SK-N-SH (cell line): ENCODE data around the gene PTPRD. TPM values are rescaled to one million over a fixed set of nuclear protein-coding genes. Genes with fewer than 3 reads are reported as not detected.

Experiments
- CTCF ChIA-PET: fragments of 300-600, 350-600 bp; formaldehyde crosslinking; extraction: SDS; loops from one replicate; lab custom pipeline; 2021; lab: Yijun Ruan, JAX
- POLR2A ChIA-PET: fragments of 350-600 bp; sonication (Branson Sonifier 250); formaldehyde crosslinking; extraction: SDS; loops from one replicate; lab custom pipeline; 2020; ENCODE audit warnings: antibody characterized with exemption, inconsistent platforms; lab: Yijun Ruan, JAX
- DNase-seq: peaks from one replicate; pipeline ENCODE4 v3.0.0; 2012
- H2AFZ ChIP-seq: fragments of 200-600 bp; sonication (generic); 2 replicates; pipeline ENCODE4 v1.8.1; 2016; ENCODE audit warnings: antibody characterized with exemption, mild to moderate bottlenecking, low read depth
- H3F3A ChIP-seq: fragments of 200-600 bp; sonication (generic); replicated peaks from 2 replicates; pipeline ENCODE3; 2016; ENCODE audit warnings: antibody characterized with exemption, mild to moderate bottlenecking; ENCODE audit not compliant: insufficient read depth
- H3K27ac ChIP-seq, 2 experiments: fragments of 200-500 bp in 1 of 2; fragments of 200-600 bp in 1 of 2; sonication (Bioruptor generic) in 1 of 2; sonication (generic), shearing (Covaris generic) in 1 of 2; 2 replicates each; pipeline versions ENCODE4 v1.5.1 to v1.6.1; 2014 to 2016; ENCODE audit warnings: low read depth in 2 of 2, inconsistent platforms in 1 of 2, low read length in 1 of 2, mild to moderate bottlenecking in 1 of 2, mixed read lengths in 1 of 2
- H3K27me3 ChIP-seq: fragments of 200-600 bp; sonication (generic), shearing (Covaris generic); 2 replicates; pipeline ENCODE4 v1.6.1; 2016; ENCODE audit warnings: mixed run types; ENCODE audit not compliant: insufficient read depth
- H3K36me3 ChIP-seq, 2 experiments: fragments of 200-500 bp in 1 of 2; fragments of 200-600 bp in 1 of 2; sonication (Bioruptor generic) in 1 of 2; sonication (generic) in 1 of 2; replicated peaks in 1 of 2; 2 replicates each; pipeline versions ENCODE3 to v1.5.1; 2014 to 2016; ENCODE audit warnings: low read length in 1 of 2, mild to moderate bottlenecking in 1 of 2; ENCODE audit not compliant: insufficient read depth in 2 of 2, control insufficient read depth in 1 of 2
- H3K4me1 ChIP-seq, 2 experiments: fragments of 200-500 bp in 1 of 2; fragments of 200-600 bp in 1 of 2; sonication (Bioruptor generic) in 1 of 2; sonication (generic), shearing (Covaris generic) in 1 of 2; 2 replicates each; pipeline versions ENCODE4 v1.5.1 to v1.6.1; 2014 to 2016; ENCODE audit warnings: low read depth in 1 of 2, low read length in 1 of 2, mixed run types in 1 of 2; ENCODE audit not compliant: insufficient read depth in 2 of 2, control insufficient read depth in 1 of 2
- H3K4me2 ChIP-seq: fragments of 200-600 bp; sonication (generic), shearing (Covaris generic); 2 replicates; pipeline ENCODE4 v1.6.1; 2017; ENCODE audit warnings: mixed run types
- H3K4me3 ChIP-seq, 2 experiments: fragments of 200-500 bp in 1 of 2; fragments of 200-600 bp in 1 of 2; sonication (Bioruptor generic) in 1 of 2; sonication (generic), shearing (Covaris generic) in 1 of 2; 2 replicates each; pipeline versions ENCODE4 v1.5.1 to v1.8.1; 2014 to 2016; ENCODE audit warnings: low read depth in 2 of 2, inconsistent platforms in 1 of 2, low read length in 1 of 2, mild to moderate bottlenecking in 1 of 2, mixed read lengths in 1 of 2, moderate library complexity in 1 of 2
- H3K79me2 ChIP-seq: fragments of 200-600 bp; sonication (generic); 2 replicates; pipeline ENCODE4 v1.8.1; 2017; ENCODE audit warnings: mild to moderate bottlenecking; ENCODE audit not compliant: insufficient read depth
- H3K9ac ChIP-seq: fragments of 200-600 bp; sonication (generic); 2 replicates; pipeline ENCODE4 v1.6.1; 2017; ENCODE audit warnings: mixed run types
- H3K9me2 ChIP-seq: fragments of 200-600 bp; sonication (generic); 2 replicates; pipeline ENCODE4 v1.6.1; 2017; ENCODE audit warnings: mixed run types
- H3K9me3 ChIP-seq: fragments of 200-600 bp; sonication (generic); 2 replicates; pipeline ENCODE4 v1.6.1; 2017; ENCODE audit warnings: mixed run types, mild to moderate bottlenecking, moderate library complexity
- H4K20me1 ChIP-seq: fragments of 200-600 bp; sonication (generic); 2 replicates; pipeline ENCODE4 v1.6.1; 2017; ENCODE audit warnings: mild to moderate bottlenecking, mixed run types; ENCODE audit not compliant: insufficient read depth
- CTCF ChIP-seq: fragments of 200-600 bp; sonication (generic); IDR thresholded peaks from 2 replicates; pipeline ENCODE4 v1.6.1; 2017; ENCODE audit warnings: antibody characterized with exemption, mild to moderate bottlenecking, moderate library complexity
- ELF1 ChIP-seq: IDR thresholded peaks from 2 replicates; pipeline ENCODE4 v1.4.0; 2012
- EP300 ChIP-seq, 2 experiments: IDR thresholded peaks; 2 replicates each; pipeline versions ENCODE4 v1.4.0 to v1.6.1; 2012; ENCODE audit warnings: borderline replicate concordance in 1 of 2, low read depth in 1 of 2, low read length in 1 of 2
- FOSL2 ChIP-seq: IDR thresholded peaks from 2 replicates; pipeline ENCODE4 v1.4.0; 2012; ENCODE audit warnings: low read depth, mild to moderate bottlenecking, moderate library complexity, borderline replicate concordance
- FOXJ3 ChIP-seq: sonication (generic); formaldehyde crosslinking; IDR thresholded peaks from 2 replicates; pipeline ENCODE4 v1.5.1; 2020; ENCODE audit warnings: mild to moderate bottlenecking, missing genetic modification reagents
- IRF3 ChIP-seq: fragments of 150-350 bp; IDR thresholded peaks from 2 replicates; pipeline ENCODE4 v1.6.1; 2016; ENCODE audit warnings: mild to moderate bottlenecking, low read depth, low read length
- MEF2A ChIP-seq: IDR thresholded peaks from 2 replicates; pipeline ENCODE4 v1.4.0; 2012; ENCODE audit warnings: low read depth, borderline replicate concordance
- MXI1 ChIP-seq: IDR thresholded peaks from 2 replicates; pipeline ENCODE4 v1.6.1; 2012; ENCODE audit warnings: mild to moderate bottlenecking, low read depth, low read length, improper control_type of control experiment
- NRF1 ChIP-seq: IDR thresholded peaks from 2 replicates; pipeline ENCODE4 v1.6.1; 2012; ENCODE audit warnings: low read depth, mild to moderate bottlenecking, low read length
- PBX3 ChIP-seq: IDR thresholded peaks from 2 replicates; pipeline ENCODE4; 2012
- REST ChIP-seq: IDR thresholded peaks from 2 replicates; pipeline ENCODE4 v1.6.1; 2012; ENCODE audit warnings: mild to moderate bottlenecking, low read depth, low read length, moderate library complexity
- RXRA ChIP-seq: IDR thresholded peaks from 2 replicates; pipeline ENCODE4 v1.4.0; 2012; ENCODE audit warnings: low read depth, mild to moderate bottlenecking, borderline replicate concordance
- SIN3A ChIP-seq: IDR thresholded peaks from 2 replicates; pipeline ENCODE4 v1.6.1; 2012; ENCODE audit warnings: low read depth, mild to moderate bottlenecking, low read length, moderate library complexity, borderline replicate concordance
- SMC3 ChIP-seq: IDR thresholded peaks from 2 replicates; pipeline ENCODE4 v1.6.1; 2012; ENCODE audit warnings: low read depth, low read length, improper control_type of control experiment
- TAF1 ChIP-seq: IDR thresholded peaks from 2 replicates; pipeline ENCODE4 v1.6.1; 2012; ENCODE audit warnings: low read depth, mild to moderate bottlenecking, low read length, moderate library complexity, borderline replicate concordance
- TEAD4 ChIP-seq: IDR thresholded peaks from 2 replicates; pipeline ENCODE4 v1.4.0; 2012; ENCODE audit warnings: mild to moderate bottlenecking, borderline replicate concordance; ENCODE audit not compliant: insufficient read depth
- USF1 ChIP-seq: IDR thresholded peaks from 2 replicates; pipeline ENCODE4 v1.4.0; 2012; ENCODE audit warnings: low read depth, borderline replicate concordance
- USF2 ChIP-seq: fragments of 150-350 bp; IDR thresholded peaks from 2 replicates; pipeline ENCODE4 v1.6.1; 2017; ENCODE audit warnings: antibody characterized with exemption, low read length, low read depth, borderline replicate concordance
- ZBTB33 ChIP-seq: IDR thresholded peaks from 2 replicates; pipeline ENCODE4 v1.4.0; 2012; ENCODE audit warnings: low read depth, borderline replicate concordance
- WGBS: methylation state at CpG from one replicate; pipeline ENCODE4 v1.1.6; 2017; ENCODE audit warnings: low lambda C conversion rate; 5-methylcytosine and 5-hydroxymethylcytosine counted together
- polyA plus RNA-seq, 3 experiments: library from polyadenylated mRNA; depleted of rRNA; stranded (reverse); fragments of >200 nt; gene quantifications; 2 replicates each; pipeline ENCODE4 v1.2.3, GENCODE V29; 2012

Gene PTPRD
- polyA plus RNA-seq, 1 of the 3 experiments (the other 2 are of a cell fraction) = 0.15 TPM

GRCh38 chr9:8614926-8615440 is 1997.8 kb downstream of the PTPRD start:
- no peaks in the 10 kb centered on the region for H4K20me1 ChIP-seq
- H3K4me2 ChIP-seq = no peak overlapping the region
- CTCF ChIA-PET = interaction anchor here (1.7 kb wide), 1 partner anchor 10 kb away, joined by 3 read pairs; no protein-coding TSS in a partner anchor
- no peaks in the 10 kb centered on the region for H3K4me1 ChIP-seq
- no peak overlapping the region for H2AFZ ChIP-seq
- H3K36me3 ChIP-seq = no peaks in the 10 kb centered on the region
- no peaks in the 10 kb centered on the region for H3K27me3 ChIP-seq
- POLR2A ChIA-PET = no interaction called here
- 64% methylated on average over 3 of the region's 3 CpGs for WGBS
- DNase-seq = no peak
- no peak overlapping the region for H3K9ac ChIP-seq
- no peak overlapping the region for H3K4me3 ChIP-seq
- H3F3A ChIP-seq = peaks cover 3% of the 10 kb centered on the region
- TF ChIP-seq EP300 (IDR thresholded peaks at IDR 0.05; ENCODE audit: borderline replicate concordance in 1 of 2, low read depth in 1 of 2, low read length in 1 of 2) (no peak), TEAD4 (no peak), SMC3 (no peak), TAF1 (no peak), MEF2A (no peak), SIN3A (no peak), NRF1 (no peak), USF2 (no peak), MXI1 (no peak), FOXJ3 (CRISPR knock-in tag) (no peak), IRF3 (no peak), CTCF (no peak), ELF1 (no peak), RXRA (no peak), ZBTB33 (no peak), PBX3 (no peak), USF1 (no peak), FOSL2 (no peak), REST (no peak)
- TF ChIP-seq, all 33 proteins: peak for 0
- H3K9me2 ChIP-seq = no peaks in the 10 kb centered on the region
- no peaks in the 10 kb centered on the region for H3K9me3 ChIP-seq
- H3K79me2 ChIP-seq = no peaks in the 10 kb centered on the region
- no peak overlapping the region for H3K27ac ChIP-seq
